ENCODE results near the gene THSD7B. TPM values are rescaled to one million over a fixed set of nuclear protein-coding genes. Genes with fewer than 3 reads are reported as not detected.

Gene THSD7B
- total RNA-seq, 4 donors from 2014 or later, result under 0.01 to 0.29 (median 0.03) TPM

GRCh38 chr2:136874258-136874657 is 108.9 kb downstream of the THSD7B start:
- Histone ChIP-seq H3K9me3 (no peaks in the 10 kb centered on the region), H3K36me3 (no peaks in the 10 kb centered on the region), H3K4me1 (no peaks in the 10 kb centered on the region), H3K27ac (replicated peaks in 1 of 4) (no peak overlapping the region), H3K4me3 (no peak overlapping the region), H3K27me3 (no peaks in the 10 kb centered on the region)
- WGBS, result 64% methylated on average over 6 of the region's 6 CpGs
- DNase-seq (ENCODE audit: extremely low spot score), result no peak
- intact Hi-C loops (cut with DNase I), result no loop called here
- TF ChIP-seq EP300 (IDR thresholded peaks at IDR 0.05), result no peak
- TF ChIP-seq POLR2AphosphoS5 (IDR thresholded peaks at IDR 0.05), result no peak
- no peak for TF ChIP-seq POLR2A (IDR thresholded peaks at IDR 0.05; ENCODE audit: low read depth)
- no peak for TF ChIP-seq CTCF (IDR thresholded peaks at IDR 0.05)

DNA sequence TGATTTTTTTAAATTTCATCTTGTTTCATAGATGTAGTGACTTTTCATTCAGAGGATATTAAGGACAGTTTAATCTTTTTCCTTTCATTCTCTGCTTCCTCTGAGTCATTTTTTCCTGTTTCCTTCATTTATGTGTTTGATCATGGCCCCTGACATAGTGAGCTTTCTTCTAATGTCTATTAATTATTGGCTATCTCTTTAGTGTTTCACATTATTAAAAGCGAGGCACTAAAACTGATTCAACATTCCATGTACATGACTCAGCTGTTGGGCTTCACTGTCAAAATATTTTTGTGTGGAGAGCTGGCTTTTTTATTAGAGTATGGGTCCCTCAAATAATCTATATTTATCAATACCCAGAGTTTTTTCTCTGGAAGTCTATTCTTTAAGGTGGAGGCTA is 125.8 kb downstream of the THSD7B start:
- H3K4me3 ChIP-seq, result no peak overlapping the region
- 50% methylated on average over 1 of the region's 1 CpG for WGBS
- no peaks in the 10 kb centered on the region for H3K27me3 ChIP-seq
- H3K36me3 ChIP-seq, result no peaks in the 10 kb centered on the region
- H3K4me1 ChIP-seq, result no peaks in the 10 kb centered on the region
- DNase-seq (ENCODE audit: extremely low spot score), result no peak
- intact Hi-C loops (cut with DNase I), result no loop called here
- TF ChIP-seq POLR2A (IDR thresholded peaks at IDR 0.05; ENCODE audit: low read depth), result no peak
- TF ChIP-seq POLR2AphosphoS5 (IDR thresholded peaks at IDR 0.05), result no peak
- TF ChIP-seq CTCF (IDR thresholded peaks at IDR 0.05), result no peak
- TF ChIP-seq EP300 (IDR thresholded peaks at IDR 0.05), result no peak
- H3K27ac ChIP-seq (replicated peaks in 1 of 4), result no peak overlapping the region
- no peaks in the 10 kb centered on the region for H3K9me3 ChIP-seq

DNA sequence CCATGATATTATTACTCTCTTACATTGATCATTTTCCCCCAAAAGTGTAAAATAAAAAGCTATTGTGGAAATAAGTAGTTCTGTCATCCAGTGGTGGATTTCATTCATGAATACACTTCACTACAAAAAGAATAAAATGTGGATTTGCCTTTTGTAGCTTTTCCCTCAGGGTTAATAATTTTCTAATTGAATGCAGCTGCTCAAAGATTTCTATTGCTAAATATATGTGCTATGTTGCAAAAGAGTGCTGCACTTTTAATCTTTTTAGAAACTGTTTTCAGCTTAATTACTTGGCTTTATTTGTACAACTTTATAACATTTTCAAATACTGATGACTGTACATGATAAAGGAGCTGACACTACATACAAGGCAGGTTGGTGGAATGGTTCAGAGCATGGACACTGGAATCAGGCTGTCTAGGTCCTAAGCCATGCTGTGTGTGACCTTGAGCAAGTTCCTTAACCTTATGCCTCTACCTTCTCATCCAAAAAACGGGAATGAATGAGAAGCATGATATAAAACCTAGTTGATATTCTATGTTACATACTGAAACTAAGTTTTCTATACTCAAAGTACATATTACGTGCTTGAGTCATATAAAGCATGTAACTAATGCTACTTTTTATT is 128.8 kb downstream of the THSD7B start:
- no peak for DNase-seq (ENCODE audit: extremely low spot score)
- intact Hi-C loops (cut with DNase I), result no loop called here
- no peak overlapping the region for H3K27ac ChIP-seq (replicated peaks in 1 of 4)
- H3K36me3 ChIP-seq, result no peaks in the 10 kb centered on the region
- H3K9me3 ChIP-seq, result no peaks in the 10 kb centered on the region
- H3K4me3 ChIP-seq, result no peak overlapping the region
- H3K4me1 ChIP-seq, result no peaks in the 10 kb centered on the region
- no peaks in the 10 kb centered on the region for H3K27me3 ChIP-seq
- no peak for TF ChIP-seq POLR2A (IDR thresholded peaks at IDR 0.05; ENCODE audit: low read depth)
- TF ChIP-seq EP300 (IDR thresholded peaks at IDR 0.05), result no peak
- TF ChIP-seq POLR2AphosphoS5 (IDR thresholded peaks at IDR 0.05), result no peak
- TF ChIP-seq CTCF (IDR thresholded peaks at IDR 0.05), result no peak
- WGBS, result 91% methylated on average over 2 of the region's 2 CpGs

DNA sequence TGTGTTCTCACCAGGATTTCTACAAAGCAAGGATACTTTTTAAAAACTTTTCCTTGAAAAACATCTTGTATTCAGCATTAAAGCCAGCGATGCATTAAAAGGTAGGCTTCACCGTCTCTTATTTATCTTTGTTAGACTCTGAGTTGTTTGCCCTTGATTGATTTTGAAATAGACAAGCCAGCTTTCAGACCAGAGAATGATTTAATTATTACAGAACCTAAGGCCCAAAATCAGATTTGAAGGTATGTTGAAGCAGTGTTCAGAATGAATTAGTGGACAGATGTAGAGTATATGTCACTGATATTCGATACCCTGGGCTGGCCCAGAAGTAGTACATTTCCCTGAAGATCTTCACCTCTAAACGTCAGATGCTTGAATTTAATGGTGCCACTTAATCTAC is 136.4 kb downstream of the THSD7B start:
- H3K27ac ChIP-seq (replicated peaks in 1 of 4), result no peak overlapping the region
- H3K4me1 ChIP-seq, result no peaks in the 10 kb centered on the region
- no peaks in the 10 kb centered on the region for H3K36me3 ChIP-seq
- H3K4me3 ChIP-seq, result no peak overlapping the region
- WGBS, result 74% methylated on average over 4 of the region's 4 CpGs
- intact Hi-C loops (cut with DNase I), result no loop called here
- TF ChIP-seq EP300 (IDR thresholded peaks at IDR 0.05) (no peak), CTCF (IDR thresholded peaks at IDR 0.05) (no peak)
- no peaks in the 10 kb centered on the region for H3K9me3 ChIP-seq
- no peaks in the 10 kb centered on the region for H3K27me3 ChIP-seq
- DNase-seq (ENCODE audit: extremely low spot score), result no peak

DNA sequence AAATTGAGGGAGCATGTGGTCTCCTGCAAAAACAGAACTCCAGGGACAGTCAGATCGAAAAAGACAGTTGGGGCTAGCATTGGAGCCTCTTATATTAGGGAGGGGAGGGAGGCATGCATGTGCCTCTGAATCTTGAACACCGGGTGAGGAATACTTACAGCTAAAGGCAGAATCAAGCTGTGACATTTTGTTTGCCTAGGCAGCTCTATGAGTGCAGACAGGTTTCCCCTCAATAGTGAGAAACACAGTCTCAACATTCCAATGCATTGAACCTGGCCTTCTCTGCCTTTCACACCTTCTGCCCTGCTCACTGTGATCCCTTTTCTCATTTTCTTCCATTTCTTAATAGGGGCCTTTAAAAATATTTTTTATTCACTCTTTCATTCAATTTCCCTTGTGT is 140.4 kb downstream of the THSD7B start:
- Histone ChIP-seq H3K27me3 (no peaks in the 10 kb centered on the region), H3K4me3 (no peak overlapping the region), H3K27ac (replicated peaks in 1 of 4) (no peak overlapping the region), H3K4me1 (peaks cover 0 to 5% (median 0%) of the 10 kb centered on the region in 4 donors), H3K9me3 (no peaks in the 10 kb centered on the region), H3K36me3 (no peaks in the 10 kb centered on the region)
- no peak for DNase-seq (ENCODE audit: extremely low spot score)
- no peak for TF ChIP-seq CTCF (IDR thresholded peaks at IDR 0.05)
- TF ChIP-seq POLR2AphosphoS5 (IDR thresholded peaks at IDR 0.05), result no peak
- TF ChIP-seq POLR2A (IDR thresholded peaks at IDR 0.05; ENCODE audit: low read depth), result no peak
- TF ChIP-seq EP300 (IDR thresholded peaks at IDR 0.05), result no peak
- intact Hi-C loops (cut with DNase I), result no loop called here
- WGBS, result 58% methylated on average over 2 of the region's 2 CpGs

All from esophagus muscularis mucosa (tissue), 4 donors.